Measurements from ENCODE around the gene RNF186.

The RNF186 gene

GRCh38 chr1:19809044-19809750 is 5.9 kb downstream of the RNF186 start:
- POLR2A ChIA-PET = no interaction called here
- DNase-seq (ENCODE audit: extremely low spot score) = no peak
- no peak for TF ChIP-seq ARNT (IDR thresholded peaks at IDR 0.05)
- TF ChIP-seq, protein P1, sequence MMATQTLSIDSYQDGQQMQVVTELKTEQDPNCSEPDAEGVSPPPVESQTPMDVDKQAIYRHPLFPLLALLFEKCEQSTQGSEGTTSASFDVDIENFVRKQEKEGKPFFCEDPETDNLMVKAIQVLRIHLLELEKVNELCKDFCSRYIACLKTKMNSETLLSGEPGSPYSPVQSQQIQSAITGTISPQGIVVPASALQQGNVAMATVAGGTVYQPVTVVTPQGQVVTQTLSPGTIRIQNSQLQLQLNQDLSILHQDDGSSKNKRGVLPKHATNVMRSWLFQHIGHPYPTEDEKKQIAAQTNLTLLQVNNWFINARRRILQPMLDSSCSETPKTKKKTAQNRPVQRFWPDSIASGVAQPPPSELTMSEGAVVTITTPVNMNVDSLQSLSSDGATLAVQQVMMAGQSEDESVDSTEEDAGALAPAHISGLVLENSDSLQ (IDR thresholded peaks at IDR 0.05) = peak; percentile 65
- CTCF ChIA-PET = no interaction called here

GRCh38 chr1:19808351-19808750 is 6.7 kb downstream of the RNF186 start:
- DNase-seq (ENCODE audit: extremely low spot score) = no peak
- TF ChIP-seq NFRKB (IDR thresholded peaks at IDR 0.05) (no peak), FOXM1 (IDR thresholded peaks at IDR 0.05; ENCODE audit: borderline replicate concordance) (no peak), FOXK2 (IDR thresholded peaks at IDR 0.05) (no peak), TARDBP (IDR thresholded peaks at IDR 0.05) (no peak), SP1 (IDR thresholded peaks at IDR 0.05) (no peak), ELF4 (IDR thresholded peaks at IDR 0.05) (no peak), SUZ12 (IDR thresholded peaks at IDR 0.05) (no peak), LEF1 (IDR thresholded peaks at IDR 0.05; ENCODE audit: borderline replicate concordance) (no peak), FOXA1 (IDR thresholded peaks at IDR 0.05) (no peak), HDGF (IDR thresholded peaks at IDR 0.05; ENCODE audit: borderline replicate concordance) (no peak), ARNT (IDR thresholded peaks at IDR 0.05) (no peak), ZNF384 (IDR thresholded peaks at IDR 0.05) (no peak), L3MBTL2 (conservative IDR thresholded peaks at IDR 0.05) (no peak)
- TF ChIP-seq, protein P1 (IDR thresholded peaks at IDR 0.05) = no peak
- POLR2A ChIA-PET = no interaction called here
- CTCF ChIA-PET = no interaction called here

GRCh38 chr1:19804831-19805251 is 10.2 kb downstream of the RNF186 start:
- no peak for TF ChIP-seq L3MBTL2 (conservative IDR thresholded peaks at IDR 0.05)
- no peak for TF ChIP-seq FOXK2 (IDR thresholded peaks at IDR 0.05)
- TF ChIP-seq CTBP1 (IDR thresholded peaks at IDR 0.05; ENCODE audit: borderline replicate concordance) = no peak
- TF ChIP-seq ELF4 (IDR thresholded peaks at IDR 0.05) = no peak
- no peak for TF ChIP-seq ARNT (IDR thresholded peaks at IDR 0.05)
- TF ChIP-seq FOXA1 (IDR thresholded peaks at IDR 0.05) = no peak
- TF ChIP-seq LEF1 (IDR thresholded peaks at IDR 0.05; ENCODE audit: borderline replicate concordance) = no peak
- no peak for TF ChIP-seq ZNF384 (IDR thresholded peaks at IDR 0.05)
- TF ChIP-seq BHLHE40 (IDR thresholded peaks at IDR 0.05; ENCODE audit: borderline replicate concordance) = no peak
- TF ChIP-seq FOXM1 (IDR thresholded peaks at IDR 0.05; ENCODE audit: borderline replicate concordance) = no peak
- TF ChIP-seq, protein P1 (IDR thresholded peaks at IDR 0.05) = no peak
- TF ChIP-seq HDGF (IDR thresholded peaks at IDR 0.05; ENCODE audit: borderline replicate concordance) = no peak
- no peak for TF ChIP-seq TARDBP (IDR thresholded peaks at IDR 0.05)
- no peak for TF ChIP-seq SUZ12 (IDR thresholded peaks at IDR 0.05)
- no peak for TF ChIP-seq NFRKB (IDR thresholded peaks at IDR 0.05)
- TF ChIP-seq SP1 (IDR thresholded peaks at IDR 0.05) = no peak
- DNase-seq (ENCODE audit: extremely low spot score) = no peak
- POLR2A ChIA-PET = no interaction called here
- CTCF ChIA-PET = no interaction called here

DNA sequence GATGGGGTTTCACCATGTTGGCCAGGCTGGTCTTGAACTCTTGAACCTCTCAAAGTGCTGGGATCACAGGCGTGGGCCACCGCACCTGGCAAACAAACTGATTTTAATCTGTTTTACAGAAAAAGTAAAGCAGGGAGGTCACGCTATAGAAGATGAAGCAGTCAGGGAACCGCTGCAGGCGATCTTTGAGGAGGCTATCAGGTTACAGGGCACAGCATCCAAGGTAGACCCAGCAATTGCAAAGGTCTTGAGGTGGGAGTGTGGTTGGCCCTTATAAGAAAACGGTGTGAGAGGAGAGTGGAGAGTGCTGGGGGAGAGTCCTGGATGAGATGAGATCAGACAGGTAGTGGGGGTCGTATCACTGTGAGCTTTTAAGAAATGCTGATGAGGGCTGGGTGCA is 12.8 kb downstream of the RNF186 start:
- DNase-seq (ENCODE audit: extremely low spot score) = no peak
- POLR2A ChIA-PET = no interaction called here
- TF ChIP-seq SP1 (IDR thresholded peaks at IDR 0.05) (no peak), TARDBP (IDR thresholded peaks at IDR 0.05) (no peak), SUZ12 (IDR thresholded peaks at IDR 0.05) (no peak), FOXM1 (IDR thresholded peaks at IDR 0.05; ENCODE audit: borderline replicate concordance) (no peak), FOXA1 (IDR thresholded peaks at IDR 0.05) (no peak), ZNF384 (IDR thresholded peaks at IDR 0.05) (no peak), ELF4 (IDR thresholded peaks at IDR 0.05) (no peak), CTBP1 (IDR thresholded peaks at IDR 0.05; ENCODE audit: borderline replicate concordance) (no peak), BHLHE40 (IDR thresholded peaks at IDR 0.05; ENCODE audit: borderline replicate concordance) (no peak), NFRKB (IDR thresholded peaks at IDR 0.05) (no peak), ARNT (IDR thresholded peaks at IDR 0.05) (no peak), HDGF (IDR thresholded peaks at IDR 0.05; ENCODE audit: borderline replicate concordance) (no peak), FOXK2 (IDR thresholded peaks at IDR 0.05) (no peak), LEF1 (IDR thresholded peaks at IDR 0.05; ENCODE audit: borderline replicate concordance) (no peak)
- TF ChIP-seq, protein P1 (IDR thresholded peaks at IDR 0.05) = no peak
- CTCF ChIA-PET = interaction anchor here (1.1 kb wide), 1 partner anchor 41 kb away, joined by 3 read pairs; no protein-coding TSS in a partner anchor

- ChIA-PET CTCF (no interaction called here), POLR2A (no interaction called here)
- no peak for TF ChIP-seq CTBP1 (IDR thresholded peaks at IDR 0.05; ENCODE audit: borderline replicate concordance)
- peak; percentile 88 for TF ChIP-seq L3MBTL2 (conservative IDR thresholded peaks at IDR 0.05)
- TF ChIP-seq, protein P1 (IDR thresholded peaks at IDR 0.05) = no peak
- TF ChIP-seq ZNF384 (IDR thresholded peaks at IDR 0.05) = 0 out of 2 replicates have a peak, but pooled peaks have one; percentile 41
- no peak for TF ChIP-seq ARNT (IDR thresholded peaks at IDR 0.05)
- no peak for TF ChIP-seq FOXK2 (IDR thresholded peaks at IDR 0.05)
- TF ChIP-seq FOXA1 (IDR thresholded peaks at IDR 0.05) = no peak
- no peak for TF ChIP-seq HDGF (IDR thresholded peaks at IDR 0.05; ENCODE audit: borderline replicate concordance)
- no peak for TF ChIP-seq BHLHE40 (IDR thresholded peaks at IDR 0.05; ENCODE audit: borderline replicate concordance)
- no peak for TF ChIP-seq NFRKB (IDR thresholded peaks at IDR 0.05)
- TF ChIP-seq SUZ12 (IDR thresholded peaks at IDR 0.05) = no peak
- TF ChIP-seq SP1 (IDR thresholded peaks at IDR 0.05) = no peak
- no peak for TF ChIP-seq TARDBP (IDR thresholded peaks at IDR 0.05)
- no peak; the same call in 1 of the 2 replicates for TF ChIP-seq FOXM1 (IDR thresholded peaks at IDR 0.05; ENCODE audit: borderline replicate concordance)
- no peak for TF ChIP-seq ELF4 (IDR thresholded peaks at IDR 0.05)
- peak; percentile 40 for DNase-seq (ENCODE audit: extremely low spot score)
These were observed 14.8 kb downstream of the RNF186 start for GRCh38 chr1:19800076-19800804.

All from HEK293T (cell line).